Anterior cingulate cortex (tissue), 58 donors: Measurements from ENCODE around the gene DDN.

Source experiments
- DNase-seq, 58 donors: peaks; one replicate each; lab custom pipeline; 2025; lab: John Stamatoyannopoulos, UW

DDN gene

DNA sequence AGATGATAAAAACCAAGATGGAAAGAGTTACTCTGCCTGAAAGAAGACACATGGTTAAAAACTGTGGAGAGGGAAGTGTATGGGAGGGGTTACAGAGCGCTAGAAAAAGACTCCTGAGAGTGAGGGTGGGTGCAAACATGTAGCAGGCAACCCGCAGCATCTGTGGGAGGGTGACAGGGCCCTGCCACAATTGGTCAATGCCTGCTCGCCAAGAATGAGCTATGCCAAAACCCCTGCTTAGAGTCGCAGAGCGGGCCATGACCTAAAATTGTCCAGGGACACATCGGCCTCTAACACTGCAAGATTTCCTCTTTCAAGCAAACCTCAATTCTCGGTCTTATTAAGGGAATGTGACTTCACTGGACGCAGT lies 18.7 kb upstream of the DDN start:
- DNase-seq, result peak in 10 of 58 donors; percentile 15 to 53 (median 32)

DNA sequence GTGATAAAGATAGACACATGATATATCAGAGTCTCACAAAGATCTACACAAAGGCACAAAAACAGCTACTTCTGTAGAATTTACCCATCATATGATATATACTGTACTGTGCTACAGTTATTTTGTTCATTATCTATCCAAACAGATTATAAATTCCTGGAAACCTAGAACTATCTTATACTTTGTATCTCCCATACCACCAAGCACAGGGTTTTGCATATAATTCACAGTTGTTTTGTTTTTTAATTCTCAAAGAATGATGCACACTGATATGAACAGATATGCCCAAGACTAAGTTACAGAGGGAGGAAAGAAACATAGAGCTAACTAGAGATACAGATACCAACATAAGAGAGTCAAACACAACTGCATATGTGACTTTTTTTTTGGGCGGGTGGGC lies 16.0 kb upstream of the DDN start:
- DNase-seq, result no peak

DNA sequence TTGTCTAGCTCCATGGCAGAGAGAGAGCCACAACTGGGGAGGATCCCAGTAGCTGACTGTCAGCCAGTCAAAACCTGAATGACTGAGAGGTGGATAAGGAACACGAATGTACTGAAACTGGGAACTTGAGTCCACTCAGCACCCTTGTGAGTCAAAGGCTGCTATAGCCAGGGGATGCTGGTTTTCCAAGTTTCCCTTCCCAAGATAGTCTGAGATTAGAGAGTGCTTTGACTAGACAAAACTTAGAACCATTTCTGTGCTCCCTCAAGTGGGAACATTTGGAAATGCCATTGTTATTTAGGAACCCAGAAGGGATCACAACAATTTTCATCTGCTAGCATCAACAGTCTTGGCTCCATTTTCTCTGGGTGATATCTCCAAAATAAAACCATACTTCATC lies 15.4 kb upstream of the DDN start:
- DNase-seq, result peak in 1 of 58 donors; percentile 19

DNA sequence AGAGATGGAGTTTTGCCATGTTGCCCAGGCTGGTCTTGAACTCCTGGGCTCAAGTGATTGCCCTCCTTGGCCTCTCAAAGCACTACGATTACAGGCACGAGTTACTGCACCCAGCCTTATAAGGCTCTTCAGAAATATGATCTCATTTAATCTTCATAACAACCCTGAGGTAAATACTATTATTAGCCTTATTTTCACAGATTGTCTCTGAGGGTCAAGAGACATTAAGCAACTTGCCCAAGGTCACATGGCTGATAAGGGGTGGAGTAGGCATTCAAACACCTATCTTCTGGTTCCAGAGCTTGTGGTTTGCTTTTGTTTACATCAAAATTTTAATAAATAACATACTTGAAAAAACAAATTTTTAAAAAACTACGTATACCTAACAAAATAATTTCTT lies 14.3 kb upstream of the DDN start:
- no peak for DNase-seq

DNA sequence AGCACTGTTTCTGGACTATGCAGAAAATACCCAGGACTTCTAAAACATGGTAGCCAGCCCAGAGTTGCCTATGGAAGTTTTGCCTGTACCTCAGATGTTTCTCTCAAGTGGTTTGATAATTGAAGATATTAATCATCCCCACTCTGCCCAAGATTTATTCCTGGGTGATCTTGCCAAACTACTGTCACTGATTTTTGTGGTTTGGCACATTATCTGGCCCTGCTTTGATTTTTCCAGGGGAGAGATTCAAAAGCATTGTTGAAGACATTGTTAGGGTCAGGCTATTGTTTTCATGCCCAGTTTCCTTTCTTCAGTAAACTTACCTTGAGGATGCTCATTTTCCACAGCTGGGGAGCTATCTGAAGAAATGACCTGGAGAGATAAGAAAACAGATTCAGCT lies 13.6 kb upstream of the DDN start:
- no peak for DNase-seq

DNA sequence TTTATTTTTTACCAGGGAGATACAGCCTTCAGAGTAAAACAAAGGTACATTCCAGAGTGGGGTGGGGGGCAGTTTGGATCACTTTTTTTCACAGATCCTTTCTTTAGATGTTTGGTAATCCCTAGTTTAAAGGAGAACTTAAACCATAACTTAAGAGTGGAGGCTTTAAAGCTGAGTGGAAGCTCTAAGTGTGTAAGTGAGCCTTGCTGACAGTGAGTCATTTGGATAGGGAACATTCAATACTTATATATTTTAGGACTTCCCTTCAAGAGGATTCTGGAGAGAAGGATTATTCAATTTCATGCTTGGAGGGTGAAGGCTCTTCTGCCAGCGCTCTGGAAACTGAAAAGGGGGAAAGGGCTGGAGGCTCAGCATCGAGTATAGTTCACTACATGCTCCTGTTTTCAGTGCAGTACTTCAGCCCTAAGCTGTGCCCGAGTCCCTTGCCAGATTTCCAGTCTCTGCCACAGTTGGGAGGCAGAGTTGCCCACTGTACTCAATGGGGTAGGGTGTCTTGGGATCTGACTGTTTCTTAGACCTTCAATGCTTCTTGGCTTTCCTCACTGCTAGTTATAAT lies 11.0 kb upstream of the DDN start:
- no peak for DNase-seq

DNA sequence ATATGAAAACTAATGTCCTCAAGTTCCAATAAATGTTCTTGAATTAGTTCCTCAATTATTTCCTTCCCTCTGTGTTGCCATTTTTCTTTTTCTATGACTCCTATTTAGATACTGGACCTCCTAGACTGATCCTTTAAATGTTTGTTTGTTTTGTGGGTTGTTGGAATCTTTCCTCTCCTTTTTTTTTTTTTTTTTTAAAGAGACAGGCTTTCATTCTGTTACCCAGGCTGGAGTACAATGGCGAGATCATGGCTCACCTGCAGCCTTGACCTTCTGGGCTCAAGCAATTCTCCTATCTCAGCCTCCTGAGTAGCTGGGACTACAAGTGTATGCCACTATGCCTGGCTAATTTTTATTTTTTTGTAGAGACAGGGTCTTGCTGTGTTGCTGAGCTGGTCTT lies 9.8 kb upstream of the DDN start:
- DNase-seq, result no peak

DNA sequence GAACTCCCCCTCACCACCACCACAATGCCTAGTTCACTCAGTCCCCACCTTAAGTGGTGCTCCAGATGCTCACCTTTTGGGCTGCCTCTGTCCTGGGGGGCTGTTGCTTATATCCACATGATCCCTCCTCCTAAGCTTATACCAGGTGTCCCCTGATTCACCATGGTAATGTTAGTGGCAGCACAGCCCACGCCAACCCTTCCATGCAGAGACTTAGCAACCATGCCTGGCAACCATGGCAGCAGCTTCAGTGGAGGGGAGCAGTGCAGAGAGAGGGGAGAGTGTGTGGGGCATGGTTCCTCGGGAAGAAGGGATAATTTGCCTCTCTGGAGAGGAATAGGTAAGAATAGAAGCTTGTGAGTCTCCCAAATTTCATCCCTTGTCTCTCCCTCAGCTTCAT lies 1.2 kb upstream of the DDN start:
- DNase-seq, result peak in 31 of 58 donors; percentile 13 to 82 (median 46)

DNA sequence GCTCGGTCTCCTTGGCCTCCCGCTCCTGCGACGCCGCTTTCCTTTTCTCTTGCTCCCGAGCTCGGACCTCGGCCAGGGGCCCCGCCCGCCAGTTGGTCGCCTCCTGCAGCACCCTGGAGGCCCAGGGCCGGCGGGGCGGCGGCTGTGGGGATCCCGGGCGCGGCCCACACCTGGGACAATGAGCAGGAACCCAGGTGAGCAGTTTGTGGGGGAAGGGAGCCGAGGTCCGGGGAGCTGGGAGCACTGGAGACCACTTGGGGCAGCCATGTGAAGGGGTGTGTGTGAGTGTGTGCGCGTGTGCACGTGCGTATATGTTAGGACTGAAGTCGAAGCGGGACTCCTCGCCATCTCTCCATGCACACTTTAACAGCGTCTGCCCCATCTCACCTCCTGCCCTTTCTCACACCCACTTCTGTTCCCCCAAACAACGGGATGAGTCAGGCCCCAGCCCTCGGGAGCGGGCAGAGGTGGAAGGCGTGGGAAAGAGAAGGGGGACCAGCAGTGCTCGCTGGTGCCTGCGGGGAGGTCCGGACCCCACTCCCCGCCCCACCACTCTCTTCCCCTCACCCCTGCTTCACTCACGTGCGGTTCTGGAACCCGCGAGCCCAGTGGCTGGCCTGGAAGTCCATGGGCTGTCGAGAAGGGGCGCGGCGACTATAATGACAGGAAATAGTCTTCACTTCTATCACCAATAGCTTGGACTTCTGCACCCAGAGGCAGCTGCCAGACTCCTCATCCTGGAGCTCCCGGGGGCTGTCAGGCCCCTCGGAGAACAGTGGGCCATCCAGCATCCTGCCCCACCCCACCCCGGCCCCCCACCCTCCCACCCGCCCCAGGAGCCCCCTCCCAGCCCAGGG lies 450 bp downstream of the DDN start:
- peak in 2 of 58 donors; percentile 46 to 51 for DNase-seq

DNA sequence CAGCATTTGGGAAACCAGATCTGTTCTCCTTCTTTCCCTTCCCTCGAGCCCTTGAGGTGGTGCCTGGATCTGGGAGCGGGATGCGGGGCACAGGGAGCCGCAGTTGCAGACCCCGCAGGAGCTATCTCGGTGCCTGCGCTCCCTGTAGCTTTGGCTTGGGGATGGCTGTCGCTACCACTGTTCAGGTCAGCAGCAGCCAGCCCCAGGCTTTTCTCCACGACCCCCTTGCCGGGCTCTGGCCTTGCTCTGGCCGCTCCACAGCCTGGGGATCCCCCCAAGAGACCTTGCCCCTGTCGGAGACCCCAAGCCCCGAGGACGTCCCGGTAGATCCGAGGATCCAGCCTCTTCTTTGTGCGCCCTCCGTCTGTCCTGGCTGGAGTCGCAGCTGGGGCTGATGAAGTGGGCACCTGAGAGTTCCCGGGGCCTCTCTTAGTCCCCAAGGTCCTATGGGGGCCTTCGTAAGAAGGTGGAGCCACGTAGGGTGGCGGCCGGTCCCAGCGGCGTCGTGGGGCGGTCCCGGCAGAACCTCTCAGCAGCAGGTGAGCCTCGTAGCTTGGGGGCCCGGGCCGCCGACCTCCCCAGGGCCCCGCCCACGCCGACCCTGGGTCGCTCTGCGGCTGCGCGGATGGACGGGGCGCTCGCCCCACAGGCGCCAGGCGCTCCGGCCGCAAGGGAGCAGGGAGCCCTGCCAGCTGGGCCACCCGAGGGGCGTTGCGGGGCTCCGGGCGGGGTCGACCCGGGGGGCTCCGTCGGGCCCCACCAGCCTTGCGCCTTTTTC lies 1.3 kb downstream of the DDN start:
- DNase-seq, result peak in 2 of 58 donors; percentile 13 to 32

DNA sequence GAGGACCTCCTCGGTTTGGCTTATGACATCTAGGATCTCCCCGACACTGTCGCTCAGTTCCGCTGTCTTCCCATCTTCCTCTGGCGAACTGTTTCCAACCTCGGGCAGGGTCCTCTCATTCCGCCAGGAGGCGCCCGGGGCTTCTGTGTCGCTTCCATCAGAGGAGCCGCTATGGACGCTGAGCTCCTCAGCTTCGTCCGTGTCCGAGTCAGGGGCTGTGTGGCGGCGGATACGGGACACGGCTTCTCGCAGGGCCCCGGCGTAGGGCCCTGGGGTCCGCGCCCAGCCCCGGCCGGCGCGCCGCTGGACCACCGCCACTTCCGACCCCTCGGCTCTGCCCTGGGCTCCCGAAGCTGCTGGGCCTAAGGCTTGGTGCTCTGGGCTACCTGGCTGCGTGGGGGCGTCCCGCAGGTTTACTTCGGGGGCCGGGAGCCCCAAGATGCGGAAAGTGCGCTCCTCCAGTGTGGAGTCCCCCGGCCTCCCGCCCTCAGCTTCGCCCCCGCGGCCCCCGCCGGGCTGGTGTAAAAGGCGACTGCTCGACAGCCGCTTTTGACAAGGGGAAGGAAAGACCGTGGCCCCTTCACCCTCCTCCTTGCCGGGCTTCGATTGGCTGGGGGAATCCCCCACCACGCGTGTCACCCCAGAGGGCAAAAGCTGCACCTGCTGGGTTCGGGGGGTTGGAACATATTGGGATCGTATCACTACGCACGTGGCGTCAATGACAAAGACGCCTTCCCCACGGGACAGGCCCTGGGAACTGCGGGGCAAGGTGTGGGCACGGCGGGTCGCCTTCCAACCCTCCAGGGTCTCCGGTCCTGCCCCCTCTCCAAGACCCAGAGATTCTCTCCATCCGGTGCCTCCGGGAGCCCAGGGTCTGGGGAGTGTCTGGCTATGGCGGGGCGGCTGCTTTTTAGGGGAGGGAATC lies 2.1 kb downstream of the DDN start:
- DNase-seq, result peak in 53 of 58 donors; percentile 18 to 80 (median 51)

DNA sequence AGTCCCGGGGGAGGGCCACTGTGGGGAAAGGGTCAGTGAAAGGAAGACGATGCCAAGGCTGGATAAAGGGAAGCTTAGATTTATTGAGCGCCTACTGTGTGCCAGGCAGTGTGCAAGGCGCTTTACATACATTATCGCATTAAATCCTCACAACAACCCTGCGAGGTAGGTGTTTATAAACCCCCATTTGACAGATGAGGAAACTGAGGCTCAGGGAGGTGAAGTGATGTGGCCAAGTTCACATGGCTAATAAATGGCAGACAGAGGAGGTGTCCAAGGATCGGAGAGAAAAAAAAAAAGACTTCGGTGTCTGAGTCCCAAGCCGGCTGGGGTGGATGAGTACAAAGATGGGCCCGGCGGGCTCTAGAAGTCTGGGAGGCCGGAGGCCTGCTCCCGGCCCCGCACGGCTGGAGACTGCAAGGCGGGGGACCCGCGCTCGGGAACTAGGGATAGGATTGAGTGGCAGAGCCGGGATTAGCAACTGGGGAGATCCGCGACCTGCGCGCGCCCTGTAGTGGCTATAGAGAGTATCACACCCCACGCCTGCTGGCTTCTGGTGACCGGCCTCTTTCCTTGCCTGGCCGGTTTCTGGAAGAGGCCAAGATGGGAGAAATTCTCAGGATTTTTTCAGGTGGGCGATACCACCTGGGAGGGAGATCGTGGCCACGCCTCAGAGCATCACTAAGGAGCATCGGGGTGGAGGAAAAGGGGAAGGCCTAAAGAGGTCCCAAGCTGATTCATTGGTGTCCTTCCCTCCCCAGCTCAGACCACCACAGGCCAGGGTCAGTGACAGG lies 3.9 kb downstream of the DDN start:
- DNase-seq, result peak in 54 of 58 donors; percentile 3 to 84 (median 58)

DNA sequence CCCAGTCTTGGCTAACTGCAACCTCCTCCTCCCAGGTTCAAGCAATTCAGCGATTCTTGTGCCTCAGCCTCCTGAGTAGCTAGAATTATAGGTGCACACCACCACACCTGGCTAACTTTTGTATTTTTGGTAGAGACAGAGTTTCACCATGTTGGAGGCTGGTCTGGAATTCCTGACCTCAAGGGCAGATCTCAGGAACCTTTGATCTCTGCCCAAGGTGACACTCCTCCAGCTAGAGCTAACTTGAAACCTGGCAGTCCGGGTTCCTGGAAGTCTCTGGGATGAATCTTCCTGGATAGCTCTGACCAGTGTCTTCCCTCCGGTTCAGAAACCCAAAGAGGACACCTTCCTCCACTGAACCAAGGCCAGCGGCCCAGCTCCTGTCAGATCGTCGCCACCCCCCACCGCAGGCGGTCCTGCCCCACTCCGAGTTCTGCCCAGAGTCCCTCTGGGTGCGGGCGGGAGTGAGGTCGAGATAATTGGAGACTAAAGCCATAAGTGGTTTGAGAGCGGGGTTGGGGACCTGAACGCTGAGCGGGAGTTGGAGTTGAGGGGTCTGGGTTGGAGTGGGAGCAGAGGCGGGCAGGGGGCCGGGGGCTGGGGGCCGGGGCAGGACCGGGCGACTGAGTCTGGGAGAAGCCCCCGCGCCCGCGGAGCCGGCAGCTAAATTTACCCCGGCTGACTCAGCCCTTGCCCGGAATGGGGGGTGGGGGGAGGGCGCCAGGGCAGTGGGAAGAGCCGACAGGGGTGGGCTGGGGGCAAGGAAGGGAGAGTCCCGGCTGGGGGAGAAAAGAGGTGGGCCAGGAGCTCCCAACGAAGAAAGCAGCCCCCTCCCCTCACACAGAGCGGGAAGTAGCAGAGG lies 4.7 kb downstream of the DDN start:
- no peak for DNase-seq

DNA sequence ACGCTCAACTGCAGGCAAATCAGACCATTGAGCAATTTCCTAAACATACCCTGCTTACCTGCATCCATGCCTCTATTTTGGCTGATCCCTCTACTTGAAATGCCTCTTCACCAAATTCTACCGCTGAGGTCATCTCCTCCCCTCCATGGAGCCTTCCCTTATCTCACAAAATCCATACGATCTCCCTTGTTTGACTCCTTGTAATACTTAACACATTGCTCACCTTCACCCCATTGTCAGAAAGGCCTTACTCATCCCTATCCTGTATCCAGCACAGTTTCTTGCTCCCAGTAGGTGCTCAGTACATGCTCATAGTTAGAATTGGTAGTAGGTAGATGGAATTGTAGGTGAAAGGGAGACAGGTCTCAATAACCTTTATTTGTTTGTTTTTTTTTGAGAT lies 5.4 kb downstream of the DDN start:
- DNase-seq, result no peak

DNA sequence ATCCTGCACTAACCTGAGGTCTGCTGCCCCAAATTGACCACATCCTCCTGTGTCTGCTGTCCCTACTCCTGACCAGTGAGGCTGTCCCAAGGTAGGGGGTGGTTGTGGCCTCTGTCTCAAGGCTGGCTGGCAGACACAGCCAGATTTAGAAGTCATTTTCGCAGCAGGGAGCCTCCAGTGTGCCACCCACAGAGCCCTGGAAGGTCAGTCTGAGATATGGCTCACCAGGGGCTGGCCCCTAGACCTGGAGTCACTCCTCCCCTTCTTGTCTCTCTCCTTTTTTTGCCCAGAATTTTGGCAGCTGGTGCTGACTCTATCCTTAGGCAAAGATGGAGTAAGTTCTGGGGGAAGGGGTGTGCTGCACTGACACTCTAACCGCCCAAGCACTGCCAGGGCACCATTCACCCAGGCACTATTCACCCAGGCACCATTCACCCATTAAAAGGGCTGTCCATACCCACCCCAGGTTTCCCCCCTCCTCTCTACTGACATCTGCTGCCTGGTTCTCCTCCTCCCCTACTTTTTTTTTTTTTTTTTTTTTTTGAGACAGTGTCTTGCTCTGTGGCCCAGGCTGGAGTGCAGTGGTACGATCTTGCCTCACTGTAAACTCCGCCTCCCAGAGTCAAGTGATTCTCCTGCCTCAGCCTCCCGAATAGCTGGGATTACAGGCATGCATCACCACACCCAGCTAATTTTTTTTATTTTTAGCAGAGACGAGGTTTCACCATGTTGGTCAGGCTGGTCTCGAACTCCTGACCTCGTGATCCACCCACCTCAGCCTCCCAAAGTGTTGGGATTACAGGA lies 7.7 kb downstream of the DDN start:
- DNase-seq, result no peak

DNA sequence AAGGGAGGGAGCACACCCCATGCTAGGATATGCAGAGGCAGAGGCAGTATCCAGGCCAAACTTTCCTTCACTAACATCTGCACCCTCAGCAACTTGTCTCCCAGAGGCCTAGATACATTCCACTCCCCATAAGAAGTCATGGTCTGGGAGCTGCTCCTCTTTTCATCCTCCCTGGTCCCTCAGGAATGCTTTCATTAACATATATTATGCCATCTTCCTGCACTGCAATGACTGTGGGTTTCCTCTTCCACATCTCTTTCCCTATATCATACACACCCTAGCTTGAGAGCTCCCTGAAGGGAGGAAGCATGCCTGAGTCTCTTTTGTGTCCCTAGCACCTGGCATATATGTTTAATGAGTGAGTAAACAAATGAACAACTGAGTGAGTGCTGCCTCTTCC lies 8.6 kb downstream of the DDN start:
- no peak for DNase-seq

DNA sequence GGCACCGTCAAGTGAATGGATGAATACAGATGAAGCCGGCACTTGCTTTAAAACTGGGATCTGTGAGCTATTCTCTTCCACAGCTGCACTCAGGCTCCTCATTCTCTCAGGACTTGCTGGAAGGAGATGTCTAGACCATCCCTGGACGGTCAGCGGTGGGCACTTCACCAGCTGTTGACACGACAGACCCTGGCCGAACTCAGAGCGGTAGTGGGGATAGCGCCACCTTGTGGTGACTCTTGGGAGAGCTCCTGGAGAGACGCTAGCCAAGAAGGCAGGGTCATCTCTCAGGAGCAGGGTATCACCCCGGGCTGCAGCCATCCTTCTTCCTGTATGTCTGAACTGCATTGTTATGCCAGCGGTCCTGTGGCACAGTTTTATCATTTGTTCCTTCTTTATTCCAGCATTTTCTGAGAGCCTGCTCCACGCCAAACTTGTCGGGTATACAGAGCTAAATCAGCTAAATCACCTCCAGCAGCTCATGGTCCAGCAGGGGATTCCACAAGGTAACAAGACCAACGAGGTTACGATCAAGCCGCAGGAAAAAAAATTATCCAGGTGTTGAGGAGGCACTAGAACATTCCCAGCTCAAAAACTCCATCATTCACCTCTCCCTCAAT lies 11.0 kb downstream of the DDN start:
- DNase-seq, result peak in 25 of 58 donors; percentile 7 to 72 (median 37)
